GM19043 (cell line): ENCODE data around the gene GRHL1.
"Not testable (repeated sequence)": the region's sequence is repeated elsewhere in the genome, so short reads cannot be mapped to it uniquely, and the experiment has no call there.

Experiments used
- ATAC-seq: cut with Tn5 transposase; IDR thresholded peaks from one replicate; pipeline ENCODE4 v1.9.1; 2021; ENCODE audit warnings: low read depth; ENCODE audit not compliant: unreplicated experiment

Gene GRHL1

GRCh38 chr2:9951522-9952285, at the start of gene GRHL1:
Gene GRHL1, plus strand, starts transcription at chr2:9951693. Its CDS starts 141 bp downstream, at chr2:9951834.
- peak; percentile 97 for ATAC-seq

- no peak for ATAC-seq
Observed at GRCh38 chr2:9905413-9905812, 46.1 kb upstream of the GRHL1 start.

- no peak for ATAC-seq
Observed at GRCh38 chr2:9907402-9907801, 44.1 kb upstream of the GRHL1 start.

- no peak for ATAC-seq
Observed at GRCh38 chr2:9908639-9909038, 42.9 kb upstream of the GRHL1 start.

GRCh38 chr2:9909106-9909505, 42.4 kb upstream of the GRHL1 start:
- no peak for ATAC-seq

- ATAC-seq: no peak
Observed at GRCh38 chr2:9910699-9911098, 40.8 kb upstream of the GRHL1 start.

GRCh38 chr2:9912468-9912867, 39.0 kb upstream of the GRHL1 start:
- ATAC-seq: no peak

- ATAC-seq: peak; percentile 100
Observed at GRCh38 chr2:9914384-9915065, 37.0 kb upstream of the GRHL1 start.

GRCh38 chr2:9918275-9918674, 33.2 kb upstream of the GRHL1 start:
- no peak for ATAC-seq

GRCh38 chr2:9919512-9919911, 32.0 kb upstream of the GRHL1 start:
- no peak for ATAC-seq

GRCh38 chr2:9927020-9927419, 24.5 kb upstream of the GRHL1 start:
- not testable (repeated sequence) for ATAC-seq

GRCh38 chr2:9937258-9937657, 14.2 kb upstream of the GRHL1 start:
- ATAC-seq: no peak

- ATAC-seq: no peak
Observed at GRCh38 chr2:9937968-9938367, 13.5 kb upstream of the GRHL1 start.

- ATAC-seq: no peak
Observed at GRCh38 chr2:9939587-9940485, 11.7 kb upstream of the GRHL1 start.

GRCh38 chr2:9941196-9941995, 10.1 kb upstream of the GRHL1 start:
- ATAC-seq: no peak

GRCh38 chr2:9941996-9942390, 9.5 kb upstream of the GRHL1 start:
- ATAC-seq: no peak

- no peak for ATAC-seq
Observed at GRCh38 chr2:9944330-9944758, 7.1 kb upstream of the GRHL1 start.

- no peak for ATAC-seq
Observed at GRCh38 chr2:9945596-9945995, 5.9 kb upstream of the GRHL1 start.

GRCh38 chr2:9946076-9946475, 5.4 kb upstream of the GRHL1 start:
- no peak for ATAC-seq

- ATAC-seq: no peak
Observed at GRCh38 chr2:9946818-9947217, 4.7 kb upstream of the GRHL1 start.
